GM20000 (cell line): ENCODE data around the gene HHEX.
A peak's percentile ranks its signal among the peaks of the same experiment; 100 is the strongest.
"Not testable (repeated sequence)": the region's sequence is repeated elsewhere in the genome, so short reads cannot be mapped to it uniquely, and the experiment has no call there.

Experiments
- DNase-seq: peaks from one replicate; pipeline ENCODE4 v3.0.0; 2012; ENCODE audit warnings: low spot score
- CTCF ChIP-seq: IDR thresholded peaks from 2 replicates; pipeline ENCODE4 v1.5.1; 2012; ENCODE audit warnings: mild to moderate bottlenecking, control low read depth; ENCODE audit errors: extremely low read depth, missing control alignments

The HHEX gene

GRCh38 chr10:92740762-92741161, 51.0 kb downstream of the HHEX start:
- no peak for DNase-seq
- TF ChIP-seq CTCF = no peak

GRCh38 chr10:92741741-92742140, 52.0 kb downstream of the HHEX start:
- DNase-seq = not testable (repeated sequence)

- peak; percentile 73 for DNase-seq
- no peak for TF ChIP-seq CTCF
Measured at GRCh38 chr10:92742331-92743228, 52.8 kb downstream of the HHEX start.
